ENCODE results near the gene ITGA8.

ITGA8 gene

GRCh38 chr10:15464381-15464780, 255.3 kb downstream of the ITGA8 start:
- no peak for DNase-seq
